SK-N-SH (cell line): ENCODE data around the gene BCO1.

Experiments
- ELF1 ChIP-seq: IDR thresholded peaks from 2 replicates; pipeline ENCODE4 v1.4.0; 2012
- PBX3 ChIP-seq: IDR thresholded peaks from 2 replicates; pipeline ENCODE4; 2012
- TAF1 ChIP-seq: IDR thresholded peaks from 2 replicates; pipeline ENCODE4 v1.6.1; 2012; ENCODE audit warnings: low read depth, mild to moderate bottlenecking, low read length, moderate library complexity, borderline replicate concordance
- TCF12 ChIP-seq: IDR thresholded peaks from 2 replicates; pipeline ENCODE4 v1.4.0; 2012
- USF2 ChIP-seq: fragments of 150-350 bp; IDR thresholded peaks from 2 replicates; pipeline ENCODE4 v1.6.1; 2017; ENCODE audit warnings: antibody characterized with exemption, low read length, low read depth, borderline replicate concordance
- YY1 ChIP-seq: IDR thresholded peaks from 2 replicates; pipeline ENCODE4 v1.4.0; 2012; ENCODE audit warnings: low read depth, mild to moderate bottlenecking

- TF ChIP-seq USF2 = no peak
- TF ChIP-seq PBX3 = no peak
- no peak for TF ChIP-seq TAF1
- no peak for TF ChIP-seq TCF12
- no peak for TF ChIP-seq YY1
- no peak for TF ChIP-seq ELF1
These were observed 13.4 kb downstream of the BCO1 start for GRCh38 chr16:81251871-81252270.
